NCI-H2029 (cell line): ENCODE results near the gene PPP3CA.

Experiments
- DNase-seq: peaks from one replicate; lab custom pipeline; 2025; lab: John Stamatoyannopoulos, UW

PPP3CA gene

GRCh38 chr4:101331017-101331416 lies 16.3 kb downstream of the PPP3CA start:
- DNase-seq, result no peak

GRCh38 chr4:101329592-101329991 lies 17.7 kb downstream of the PPP3CA start:
- no peak for DNase-seq

- no peak for DNase-seq
These were observed 19.2 kb downstream of the PPP3CA start for GRCh38 chr4:101328063-101328602.

- no peak for DNase-seq
These were observed 20.8 kb downstream of the PPP3CA start for GRCh38 chr4:101326576-101326975.

GRCh38 chr4:101322743-101323142 lies 24.6 kb downstream of the PPP3CA start:
- DNase-seq, result no peak

- no peak for DNase-seq
These were observed 25.8 kb downstream of the PPP3CA start for GRCh38 chr4:101321481-101322042.

- DNase-seq, result no peak
These were observed 31.5 kb downstream of the PPP3CA start for GRCh38 chr4:101315786-101316185.

- no peak for DNase-seq
These were observed 32.3 kb downstream of the PPP3CA start for GRCh38 chr4:101315041-101315440.

GRCh38 chr4:101309925-101310324 lies 37.4 kb downstream of the PPP3CA start:
- no peak for DNase-seq

GRCh38 chr4:101307899-101308298 lies 39.4 kb downstream of the PPP3CA start:
- DNase-seq, result no peak

GRCh38 chr4:101306764-101307615 lies 40.3 kb downstream of the PPP3CA start:
- DNase-seq, result no peak

- peak; percentile 20 for DNase-seq
These were observed 41.1 kb downstream of the PPP3CA start for GRCh38 chr4:101306225-101306624.

- DNase-seq, result no peak
These were observed 42.4 kb downstream of the PPP3CA start for GRCh38 chr4:101304916-101305315.

GRCh38 chr4:101299899-101300540 lies 47.3 kb downstream of the PPP3CA start:
- DNase-seq, result no peak

- DNase-seq, result no peak
These were observed 48.3 kb downstream of the PPP3CA start for GRCh38 chr4:101299021-101299420.

- no peak for DNase-seq
These were observed 51.6 kb downstream of the PPP3CA start for GRCh38 chr4:101295691-101296090.

GRCh38 chr4:101294597-101294996 lies 52.7 kb downstream of the PPP3CA start:
- DNase-seq, result no peak

GRCh38 chr4:101292901-101293300 lies 54.4 kb downstream of the PPP3CA start:
- DNase-seq, result no peak

- DNase-seq, result no peak
These were observed 55.1 kb downstream of the PPP3CA start for GRCh38 chr4:101292214-101292613.

GRCh38 chr4:101291198-101291597 lies 56.1 kb downstream of the PPP3CA start:
- DNase-seq, result peak; percentile 39

GRCh38 chr4:101290654-101291053 lies 56.7 kb downstream of the PPP3CA start:
- no peak for DNase-seq

GRCh38 chr4:101289306-101289705 lies 58.0 kb downstream of the PPP3CA start:
- no peak for DNase-seq
